GM18867 (cell line): ENCODE measurements around the gene UQCR10.

Experiments used
- ATAC-seq: cut with Tn5 transposase; IDR thresholded peaks from one replicate; pipeline ENCODE4 v1.9.1; 2021; ENCODE audit warnings: mild to moderate bottlenecking, moderate library complexity; ENCODE audit not compliant: unreplicated experiment

UQCR10 gene

GRCh38 chr22:29795663-29796062, 28.5 kb downstream of the UQCR10 start:
- no peak for ATAC-seq

- ATAC-seq = no peak
Observed at GRCh38 chr22:29797351-29797750, 30.2 kb downstream of the UQCR10 start.

GRCh38 chr22:29798318-29798717, 31.1 kb downstream of the UQCR10 start:
- no peak for ATAC-seq

- ATAC-seq = no peak
Observed at GRCh38 chr22:29798801-29799200, 31.6 kb downstream of the UQCR10 start.

GRCh38 chr22:29799217-29799680, 32.1 kb downstream of the UQCR10 start:
- ATAC-seq = no peak

- ATAC-seq = no peak
Observed at GRCh38 chr22:29801153-29801552, 34.0 kb downstream of the UQCR10 start.

- ATAC-seq = no peak
Observed at GRCh38 chr22:29801796-29802195, 34.6 kb downstream of the UQCR10 start.

- ATAC-seq = no peak
Observed at GRCh38 chr22:29803190-29803589, 36.0 kb downstream of the UQCR10 start.

- no peak for ATAC-seq
Observed at GRCh38 chr22:29804985-29805384, 37.8 kb downstream of the UQCR10 start.

GRCh38 chr22:29806196-29806595, 39.0 kb downstream of the UQCR10 start:
- no peak for ATAC-seq

- no peak for ATAC-seq
Observed at GRCh38 chr22:29810216-29810615, 43.0 kb downstream of the UQCR10 start.

GRCh38 chr22:29811377-29811776, 44.2 kb downstream of the UQCR10 start:
- no peak for ATAC-seq

- ATAC-seq = no peak
Observed at GRCh38 chr22:29813126-29813525, 46.0 kb downstream of the UQCR10 start.

GRCh38 chr22:29813563-29813962, 46.4 kb downstream of the UQCR10 start:
- ATAC-seq = no peak

GRCh38 chr22:29814003-29814402, 46.8 kb downstream of the UQCR10 start:
- no peak for ATAC-seq

GRCh38 chr22:29815580-29815979, 48.4 kb downstream of the UQCR10 start:
- ATAC-seq = no peak

GRCh38 chr22:29816128-29816527, 49.0 kb downstream of the UQCR10 start:
- no peak for ATAC-seq

GRCh38 chr22:29816539-29816938, 49.4 kb downstream of the UQCR10 start:
- ATAC-seq = no peak

GRCh38 chr22:29816980-29817379, 49.8 kb downstream of the UQCR10 start:
- no peak for ATAC-seq

- no peak for ATAC-seq
Observed at GRCh38 chr22:29817724-29818123, 50.6 kb downstream of the UQCR10 start.

GRCh38 chr22:29819501-29819900, 52.3 kb downstream of the UQCR10 start:
- ATAC-seq = no peak
